ENCODE data around the gene LSM12.
"Not testable (repeated sequence)": the region's sequence is repeated elsewhere in the genome, so short reads cannot be mapped to it uniquely, and the experiment has no call there.

LSM12 gene

DNA sequence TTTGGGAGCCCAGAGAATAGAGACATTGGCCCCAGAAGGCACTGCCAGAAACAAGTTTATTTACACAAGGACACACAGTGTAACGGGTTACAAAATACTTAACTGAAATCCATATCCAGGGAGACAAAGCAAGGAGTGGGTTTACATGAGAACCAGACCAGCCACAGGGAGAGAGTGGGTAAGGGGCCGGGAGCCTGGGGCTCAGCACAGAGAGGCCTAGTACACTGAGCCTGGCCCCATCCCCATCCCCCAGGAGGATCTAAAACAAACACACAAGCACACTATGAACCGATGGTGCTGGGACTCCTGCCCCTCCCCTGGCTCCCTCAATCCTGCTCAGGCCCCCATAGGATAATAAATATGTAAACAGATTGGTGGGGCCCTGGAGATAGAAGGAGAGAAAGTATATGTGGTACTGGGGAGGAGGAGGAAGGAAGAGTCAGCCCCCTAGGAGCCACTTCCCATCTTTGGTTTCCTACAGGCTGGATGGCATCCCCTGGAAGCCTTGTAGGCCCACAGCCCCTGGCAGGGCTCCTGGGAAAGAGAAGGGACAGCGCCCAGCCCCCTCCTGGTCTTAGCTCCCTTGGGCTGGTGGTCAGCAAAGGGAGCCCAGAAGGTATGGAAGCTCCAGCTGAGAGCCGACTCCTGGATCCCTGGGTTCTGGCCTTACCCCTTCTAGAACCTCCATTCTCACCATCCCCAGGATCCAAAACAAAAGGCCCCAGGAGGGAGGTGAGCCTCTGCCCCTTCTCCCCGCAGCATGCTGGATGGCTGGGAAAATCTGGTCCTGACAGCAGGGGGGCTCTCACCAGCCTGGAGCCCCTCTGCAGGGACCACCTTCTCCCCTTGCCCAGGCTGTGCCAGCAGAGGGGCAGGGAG lies 10.5 kb upstream of the LSM12 start:
- peak; percentile 29 for DNase-seq (ENCODE audit: low spot score)

DNA sequence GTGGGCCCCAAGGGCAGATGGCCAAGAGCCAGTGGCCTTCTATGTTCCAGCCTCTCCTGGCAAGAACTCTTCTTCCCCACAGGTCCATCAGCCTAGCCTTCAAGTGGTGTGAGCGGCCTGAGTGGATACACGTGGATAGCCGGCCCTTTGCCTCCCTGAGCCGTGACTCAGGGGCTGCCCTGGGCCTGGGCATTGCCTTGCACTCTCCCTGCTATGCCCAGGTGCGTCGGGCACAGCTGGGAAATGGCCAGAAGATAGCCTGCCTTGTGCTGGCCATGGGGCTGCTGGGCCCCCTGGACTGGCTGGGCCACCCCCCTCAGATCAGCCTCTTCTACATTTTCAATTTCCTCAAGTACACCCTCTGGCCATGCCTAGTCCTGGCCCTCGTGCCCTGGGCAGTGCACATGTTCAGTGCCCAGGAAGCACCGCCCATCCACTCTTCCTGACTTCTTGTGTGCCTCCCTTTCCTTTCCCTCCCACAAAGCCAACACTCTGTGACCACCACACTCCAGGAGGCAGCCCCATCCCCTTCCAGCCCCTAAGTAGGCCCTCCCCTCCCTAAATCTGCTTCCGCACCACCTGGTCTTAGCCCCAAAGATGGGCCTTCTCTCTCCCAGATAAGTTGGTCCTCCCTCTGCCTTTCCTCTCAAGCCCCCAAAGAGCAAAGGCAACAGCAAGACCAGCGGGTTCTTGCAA lies 9.3 kb upstream of the LSM12 start:
- DNase-seq (ENCODE audit: low spot score) = no peak

GRCh38 chr17:44074911-44075285 lies 8.4 kb upstream of the LSM12 start:
- DNase-seq (ENCODE audit: low spot score) = no peak

DNA sequence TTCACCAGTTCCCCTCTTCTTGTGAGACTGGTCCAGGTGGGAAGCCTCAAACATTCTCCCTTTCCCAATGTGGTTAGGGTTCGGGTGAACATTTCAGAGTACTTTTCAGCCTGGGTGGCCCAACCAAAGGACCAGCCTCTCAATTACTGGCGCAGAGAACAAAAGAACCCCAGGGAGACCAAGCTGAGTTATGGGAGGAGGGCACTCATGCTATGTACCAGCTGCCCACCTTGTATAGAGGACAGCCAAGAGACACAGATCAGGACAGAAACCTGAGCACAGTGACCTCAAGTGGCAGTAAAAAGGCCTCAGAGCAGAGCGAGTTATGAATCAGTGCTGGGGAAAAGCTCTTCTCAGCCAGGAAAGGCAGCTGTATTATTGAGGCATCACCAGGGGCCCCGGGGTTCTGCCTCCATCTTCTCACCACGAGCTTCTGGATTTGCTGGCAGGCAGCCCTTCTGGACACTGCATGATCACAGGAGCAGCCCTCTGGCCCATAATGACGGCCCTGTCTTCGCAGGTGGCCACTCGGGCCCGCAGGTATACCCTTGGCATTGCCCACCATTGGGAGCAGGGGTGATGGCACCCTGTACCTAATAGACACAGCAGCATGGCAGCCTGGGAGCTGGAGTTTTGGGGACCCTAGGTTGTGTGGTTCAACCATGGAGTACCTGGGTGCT lies 7.9 kb upstream of the LSM12 start:
- DNase-seq (ENCODE audit: low spot score) = no peak

DNA sequence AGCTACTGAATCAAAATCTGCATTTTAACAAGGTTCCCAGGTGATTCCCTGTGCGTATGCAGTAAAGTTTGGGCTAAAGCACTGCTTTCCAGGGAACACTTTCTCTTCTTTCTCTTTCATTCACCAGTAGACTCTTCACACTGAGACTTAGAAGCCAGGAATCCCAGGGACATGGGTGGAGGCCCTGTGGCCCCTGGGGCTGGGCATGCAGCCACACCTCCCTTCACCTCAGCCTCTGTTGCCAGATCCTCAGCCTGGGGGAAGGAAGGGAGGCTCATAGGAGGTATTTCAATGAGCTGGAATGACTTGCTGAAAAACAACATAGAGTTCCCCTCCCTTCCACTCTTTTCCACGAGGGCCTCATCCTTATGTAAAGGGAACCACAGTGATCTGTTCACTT lies 5.3 kb upstream of the LSM12 start:
- DNase-seq (ENCODE audit: low spot score) = no peak

DNA sequence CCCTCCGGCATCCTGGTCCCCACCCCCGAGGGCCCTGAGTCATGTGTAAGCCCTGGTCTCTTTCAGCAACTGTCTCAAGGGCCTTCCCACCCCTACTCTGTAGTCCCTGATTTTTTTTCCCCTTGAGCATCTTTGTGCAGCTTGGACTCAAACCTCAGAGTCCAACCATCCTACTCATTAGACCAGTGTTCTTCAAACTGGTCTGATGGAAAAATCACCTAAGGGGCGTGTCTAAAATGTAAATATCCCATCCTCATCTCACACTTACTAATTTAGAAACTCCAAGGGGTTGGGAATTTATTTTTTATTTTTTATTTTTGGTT lies 4.7 kb upstream of the LSM12 start:
- DNase-seq (ENCODE audit: low spot score) = no peak

GRCh38 chr17:44070455-44071197 lies 4.2 kb upstream of the LSM12 start, which contains the start of gene G6PC3:
TSS of gene G6PC3 (plus strand) at chr17:44070735. CDS start at chr17:44070966, 231 bp downstream.
- DNase-seq (ENCODE audit: low spot score) = peak; percentile 99

GRCh38 chr17:44069974-44070454 lies 3.5 kb upstream of the LSM12 start:
- no peak for DNase-seq (ENCODE audit: low spot score)

DNA sequence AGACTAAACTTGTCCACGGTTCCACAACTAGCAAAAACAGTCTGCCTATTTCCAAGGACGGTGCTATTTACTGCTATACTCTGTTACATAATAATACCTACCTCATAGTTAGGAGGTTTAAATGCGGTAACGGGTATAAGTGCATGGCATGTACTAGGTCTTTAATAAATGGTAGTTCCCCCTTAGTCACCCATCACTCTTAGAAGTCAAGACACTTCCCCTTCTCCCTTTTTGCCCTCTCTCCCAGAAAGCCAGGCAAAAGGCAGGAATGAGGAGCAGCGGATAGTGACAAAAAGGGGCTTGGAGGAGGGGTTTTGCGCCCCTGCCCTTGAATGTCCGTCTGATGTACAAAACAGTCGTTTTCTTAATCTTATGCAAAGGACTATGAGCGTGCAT lies 1.1 kb upstream of the LSM12 start:
- no peak for DNase-seq (ENCODE audit: low spot score)

DNA sequence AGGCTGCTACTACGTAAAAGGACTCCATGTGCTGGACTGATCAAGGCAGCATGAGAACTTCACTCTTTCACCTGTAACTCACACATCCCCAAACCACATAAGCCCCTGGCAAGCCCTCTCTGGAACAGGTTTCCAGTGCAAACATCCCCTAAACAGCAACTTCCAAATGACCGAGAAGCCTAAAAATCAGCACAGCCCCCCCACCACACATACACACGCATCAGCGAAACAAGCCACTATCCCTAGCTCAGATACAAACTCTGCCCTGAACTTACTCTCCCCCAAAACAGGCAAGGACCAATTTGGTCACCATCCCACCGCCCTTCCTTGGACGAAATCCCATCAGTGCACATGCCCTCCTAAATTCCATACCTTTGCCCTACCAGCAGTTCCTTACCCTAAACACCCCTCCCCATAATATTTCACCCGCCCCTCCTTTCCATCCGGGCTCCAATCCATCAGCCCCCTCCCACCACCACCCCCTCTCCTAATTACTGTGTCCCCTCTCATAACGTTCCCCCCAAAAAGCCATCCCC lies 735 bp downstream of the LSM12 start:
- DNase-seq (ENCODE audit: low spot score) = no peak

GRCh38 chr17:44063704-44064639 lies 2.5 kb downstream of the LSM12 start:
- no peak for DNase-seq (ENCODE audit: low spot score)

DNA sequence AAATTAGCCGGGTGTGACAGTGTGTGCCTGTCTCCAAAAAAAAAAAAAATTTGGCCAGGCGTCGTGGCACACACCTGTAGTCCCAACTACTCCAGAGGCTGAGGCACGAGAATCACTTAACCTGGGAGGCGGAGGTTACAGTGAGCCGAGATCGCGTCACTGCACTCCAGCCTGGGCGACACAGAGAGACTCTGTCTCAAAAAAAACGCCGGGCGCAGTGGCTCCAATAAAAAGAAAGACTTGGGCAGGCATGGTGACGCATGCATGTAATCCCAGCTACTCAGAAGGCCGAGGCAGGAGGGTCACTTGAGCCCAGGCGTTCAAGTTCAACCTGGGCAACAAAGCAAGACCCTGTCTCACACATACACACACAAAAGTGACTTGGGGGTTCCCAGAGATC lies 3.6 kb downstream of the LSM12 start:
- DNase-seq (ENCODE audit: low spot score) = no peak

DNA sequence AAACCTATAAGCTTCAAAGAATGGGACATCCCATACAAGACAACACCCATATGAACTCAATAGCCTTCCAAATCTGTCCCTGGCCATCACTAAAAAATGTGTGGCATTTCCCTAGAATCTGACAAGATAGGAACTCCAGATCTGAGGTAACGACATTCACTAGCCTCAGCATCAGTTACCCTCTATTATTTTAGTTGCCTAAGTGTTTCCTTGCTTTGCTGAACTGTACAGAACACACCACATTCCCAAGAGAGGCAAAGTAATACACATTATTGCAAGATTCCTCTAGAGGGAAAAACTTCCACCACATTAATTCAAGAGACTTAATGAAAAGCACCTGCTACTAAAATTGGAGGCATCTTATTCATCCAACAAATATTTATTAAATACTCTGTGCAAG lies 5.0 kb downstream of the LSM12 start:
- no peak for DNase-seq (ENCODE audit: low spot score)

DNA sequence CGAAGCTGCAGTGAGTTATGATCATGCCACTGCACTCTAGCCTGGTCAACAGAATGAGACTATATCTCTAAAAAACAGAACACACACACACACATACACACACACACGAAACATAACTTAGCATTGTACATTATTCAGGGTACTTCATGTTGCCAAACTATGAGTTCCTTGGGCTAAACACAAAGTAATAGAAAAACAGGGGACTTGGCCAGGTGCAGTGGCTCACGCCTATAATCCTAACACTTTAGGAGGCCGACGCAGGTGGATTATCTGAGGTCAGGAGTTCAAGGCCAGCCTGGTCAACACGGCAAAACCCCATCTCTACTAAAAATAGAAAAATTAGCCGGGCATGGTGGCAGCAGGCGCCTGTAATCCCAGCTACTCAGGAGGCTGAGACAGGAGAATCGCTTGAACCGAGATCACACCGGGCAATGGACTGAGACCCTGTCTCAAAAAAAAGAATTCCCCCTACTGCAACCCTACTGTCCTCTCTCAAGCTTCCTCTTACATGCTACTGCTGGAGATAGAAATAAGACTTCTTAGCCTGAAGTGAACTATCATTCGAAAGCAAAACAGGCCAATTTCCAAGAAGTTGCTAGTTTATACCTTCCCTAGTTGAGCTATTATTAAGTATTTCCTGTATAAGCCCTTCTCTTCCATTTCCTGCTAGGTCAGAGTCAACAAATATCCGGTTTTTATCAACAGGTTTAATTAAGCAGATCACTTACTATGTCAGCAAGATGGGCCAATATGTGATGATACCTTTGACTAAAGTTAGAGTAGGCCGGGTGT lies 7.2 kb downstream of the LSM12 start:
- no peak for DNase-seq (ENCODE audit: low spot score)

DNA sequence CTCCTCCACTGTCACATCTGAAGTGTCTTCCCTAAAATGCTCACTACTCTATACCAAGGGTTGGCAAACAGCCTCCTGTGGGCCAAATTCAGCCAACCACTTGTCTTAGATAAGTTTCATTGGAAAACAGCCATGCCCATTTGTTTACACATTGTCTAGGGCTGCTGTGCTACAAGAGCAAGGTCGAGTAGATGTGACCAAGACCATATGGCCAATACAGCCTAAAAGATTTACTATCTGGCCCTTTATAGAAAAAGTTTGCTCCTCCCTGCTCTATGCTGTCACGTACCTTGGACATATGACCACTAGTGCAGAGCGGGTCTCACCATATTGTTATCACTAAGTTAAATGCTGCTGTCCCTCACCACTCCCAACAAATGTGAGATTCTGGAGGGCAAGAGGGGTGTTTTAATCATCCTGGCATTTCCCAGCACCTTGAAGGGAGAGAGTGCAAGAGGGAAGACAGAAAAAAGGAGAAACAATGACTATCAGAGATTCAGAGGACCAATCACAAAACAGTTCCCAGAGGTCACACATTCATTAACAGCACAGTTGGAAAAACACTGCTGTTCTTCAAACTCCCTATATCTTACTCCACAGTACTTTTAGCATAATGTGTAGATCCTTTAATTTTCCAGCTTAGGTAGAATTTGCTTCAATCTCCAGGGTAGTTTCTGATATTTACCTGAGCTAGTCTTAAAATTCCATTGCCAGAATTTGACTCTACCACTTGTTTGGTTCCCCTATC lies 13.2 kb downstream of the LSM12 start:
- no peak for DNase-seq (ENCODE audit: low spot score)

GRCh38 chr17:44049294-44050060 lies 17.0 kb downstream of the LSM12 start:
- no peak for DNase-seq (ENCODE audit: low spot score)

DNA sequence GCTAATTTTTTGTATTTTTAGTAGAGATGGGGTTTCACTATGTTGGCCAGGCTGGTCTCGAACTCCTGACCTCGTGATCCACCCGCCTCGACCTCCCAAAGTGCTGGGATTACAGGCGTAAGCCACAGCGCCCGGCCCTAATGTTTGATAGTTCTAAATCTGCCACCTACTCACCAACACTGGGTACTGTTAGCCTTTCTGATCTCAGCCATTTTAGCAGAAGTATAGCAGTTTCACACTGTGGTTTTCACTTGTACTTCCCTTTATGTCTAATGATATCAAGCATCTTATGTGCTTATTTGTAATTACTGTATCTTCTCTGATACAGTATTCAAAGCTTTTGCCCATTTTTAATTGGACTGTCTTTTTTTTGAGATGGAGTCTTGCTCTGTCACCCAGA lies 19.6 kb downstream of the LSM12 start:
- DNase-seq (ENCODE audit: low spot score) = not testable (repeated sequence)

DNA sequence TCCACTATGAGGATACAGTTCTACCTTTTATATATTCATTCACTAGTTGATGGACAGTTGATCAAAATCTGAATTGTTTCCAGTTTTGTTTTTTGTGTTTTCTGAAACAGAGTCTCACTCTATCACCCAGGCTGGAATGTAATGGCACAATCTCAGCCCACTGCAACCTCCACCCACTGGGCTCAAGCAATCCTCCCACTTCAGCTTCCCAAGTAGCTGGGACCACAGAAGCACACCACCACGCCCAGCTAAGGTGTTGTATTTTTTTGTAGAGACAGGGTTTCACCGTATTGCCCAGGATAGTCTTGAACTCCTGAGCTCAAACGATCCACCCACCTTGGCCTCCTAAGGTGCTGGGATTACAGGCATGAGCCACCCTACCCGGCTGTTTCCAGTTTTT lies 21.0 kb downstream of the LSM12 start:
- DNase-seq (ENCODE audit: low spot score) = no peak
